ENCODE measurements around the gene TBC1D22A. TPM values are rescaled to one million over a fixed set of nuclear protein-coding genes. Genes with fewer than 3 reads are reported as not detected.
A peak's percentile ranks its signal among the peaks of the same experiment; 100 is the strongest.

The TBC1D22A gene
- total and polyA plus RNA-seq, 2 experiments from 2014 or later = 16.6 to 18.5 TPM

DNA sequence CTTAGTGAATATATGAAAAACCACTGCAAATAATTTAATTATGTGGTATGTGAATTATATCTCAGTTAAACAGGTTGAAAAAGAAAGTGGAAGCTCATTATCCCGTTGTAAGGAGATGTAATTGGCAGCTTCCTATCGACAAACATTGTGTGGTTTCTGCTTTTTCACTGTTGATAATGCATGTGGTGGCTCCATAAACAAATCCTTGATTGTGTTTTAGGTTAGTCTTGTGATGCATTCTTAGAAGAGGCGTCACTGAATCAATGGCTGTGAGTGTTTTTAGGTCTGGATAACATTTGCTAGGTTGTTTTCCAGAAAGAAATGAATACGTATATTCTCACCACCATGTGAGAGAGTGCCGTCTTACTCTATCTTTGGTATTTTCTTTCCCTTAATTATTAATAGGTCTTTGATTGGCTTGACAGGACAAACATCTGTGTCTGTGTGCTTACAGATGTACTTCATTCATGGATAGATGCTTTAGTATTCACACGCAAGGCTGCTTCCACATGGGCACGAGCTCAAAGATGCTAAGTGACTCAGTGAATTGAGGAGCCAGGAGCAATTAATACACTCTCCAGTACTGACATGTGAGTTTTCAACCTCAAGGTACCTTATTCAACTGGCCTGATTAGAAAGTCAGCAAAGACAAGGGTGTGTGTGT lies 166.7 kb downstream of the TBC1D22A start:
- TF ChIP-seq, protein P1, sequence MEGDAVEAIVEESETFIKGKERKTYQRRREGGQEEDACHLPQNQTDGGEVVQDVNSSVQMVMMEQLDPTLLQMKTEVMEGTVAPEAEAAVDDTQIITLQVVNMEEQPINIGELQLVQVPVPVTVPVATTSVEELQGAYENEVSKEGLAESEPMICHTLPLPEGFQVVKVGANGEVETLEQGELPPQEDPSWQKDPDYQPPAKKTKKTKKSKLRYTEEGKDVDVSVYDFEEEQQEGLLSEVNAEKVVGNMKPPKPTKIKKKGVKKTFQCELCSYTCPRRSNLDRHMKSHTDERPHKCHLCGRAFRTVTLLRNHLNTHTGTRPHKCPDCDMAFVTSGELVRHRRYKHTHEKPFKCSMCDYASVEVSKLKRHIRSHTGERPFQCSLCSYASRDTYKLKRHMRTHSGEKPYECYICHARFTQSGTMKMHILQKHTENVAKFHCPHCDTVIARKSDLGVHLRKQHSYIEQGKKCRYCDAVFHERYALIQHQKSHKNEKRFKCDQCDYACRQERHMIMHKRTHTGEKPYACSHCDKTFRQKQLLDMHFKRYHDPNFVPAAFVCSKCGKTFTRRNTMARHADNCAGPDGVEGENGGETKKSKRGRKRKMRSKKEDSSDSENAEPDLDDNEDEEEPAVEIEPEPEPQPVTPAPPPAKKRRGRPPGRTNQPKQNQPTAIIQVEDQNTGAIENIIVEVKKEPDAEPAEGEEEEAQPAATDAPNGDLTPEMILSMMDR (IDR thresholded peaks at IDR 0.05; ENCODE audit: low read depth, low read length) = no peak
- Histone ChIP-seq H3K4me1 (ENCODE audit: low read depth) (no peaks in the 10 kb centered on the region), H3K36me3 (no peaks in the 10 kb centered on the region), H3K4me3 (no peak overlapping the region), H3K27ac (no peak overlapping the region), H3K27me3 (no peaks in the 10 kb centered on the region), H3K9me3 (ENCODE audit: low read depth) (no peaks in the 10 kb centered on the region)
- DNase-seq (ENCODE audit: low read depth in 1 of 2, low spot score in 1 of 2) = no peak

DNA sequence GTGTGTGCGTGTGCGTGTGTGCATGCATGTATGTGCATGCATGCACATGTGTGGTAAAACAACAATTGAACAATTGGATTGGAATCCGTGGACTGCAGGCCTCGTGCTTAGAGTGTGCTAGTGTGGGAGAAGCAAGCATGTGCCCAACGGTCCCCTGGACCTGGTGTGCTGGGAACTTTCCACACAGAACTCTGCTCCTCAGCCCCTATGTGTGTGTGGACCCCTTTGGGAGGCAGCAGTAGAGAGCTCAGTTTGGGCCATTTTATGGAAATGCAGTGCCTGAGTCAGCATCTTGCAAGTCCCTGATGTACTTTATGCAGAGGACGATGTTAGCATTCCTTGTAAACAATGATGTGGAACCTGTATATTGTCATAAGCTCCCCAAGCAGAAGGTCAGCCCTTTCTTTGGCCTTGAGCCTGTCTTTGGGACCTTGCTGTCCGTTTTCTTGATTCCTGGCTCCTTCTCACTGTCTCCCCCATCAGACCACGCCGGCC lies 167.3 kb downstream of the TBC1D22A start:
- Histone ChIP-seq H3K27ac (no peak overlapping the region), H3K9me3 (ENCODE audit: low read depth) (no peaks in the 10 kb centered on the region), H3K4me3 (no peak overlapping the region), H3K27me3 (no peaks in the 10 kb centered on the region), H3K36me3 (no peaks in the 10 kb centered on the region), H3K4me1 (ENCODE audit: low read depth) (no peaks in the 10 kb centered on the region)
- DNase-seq (ENCODE audit: low read depth in 1 of 2, low spot score in 1 of 2) = no peak
- TF ChIP-seq, protein P1 (IDR thresholded peaks at IDR 0.05; ENCODE audit: low read depth, low read length) = no peak

DNA sequence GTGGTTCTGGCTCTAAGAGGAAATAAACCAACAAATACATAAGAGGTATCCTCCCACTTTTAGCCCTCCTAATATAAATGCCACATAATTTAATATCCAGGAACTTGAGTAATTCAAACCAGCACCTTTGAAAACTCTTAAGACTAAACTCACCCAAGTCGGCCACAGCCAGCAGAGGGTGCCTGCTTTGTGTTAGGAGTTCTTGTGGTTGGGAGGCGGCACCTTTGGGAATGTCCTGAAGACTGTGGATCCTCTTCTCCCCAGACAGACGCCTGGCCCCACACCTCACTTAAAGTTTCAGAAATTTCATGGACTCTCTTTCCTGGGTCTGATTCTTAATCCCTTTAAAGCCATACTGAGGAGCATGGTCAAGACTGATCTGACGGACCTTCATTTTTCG lies 169.0 kb downstream of the TBC1D22A start:
- no peaks in the 10 kb centered on the region for H3K27me3 ChIP-seq
- H3K4me1 ChIP-seq (ENCODE audit: low read depth) = no peaks in the 10 kb centered on the region
- H3K4me3 ChIP-seq = no peak overlapping the region
- TF ChIP-seq, protein P1 (IDR thresholded peaks at IDR 0.05; ENCODE audit: low read depth, low read length) = peak; percentile 29
- H3K36me3 ChIP-seq = no peaks in the 10 kb centered on the region
- no peak overlapping the region for H3K27ac ChIP-seq
- peak in 1 of 2 donors; percentile 29 for DNase-seq (ENCODE audit: low read depth in 1 of 2, low spot score in 1 of 2)
- H3K9me3 ChIP-seq (ENCODE audit: low read depth) = no peaks in the 10 kb centered on the region

DNA sequence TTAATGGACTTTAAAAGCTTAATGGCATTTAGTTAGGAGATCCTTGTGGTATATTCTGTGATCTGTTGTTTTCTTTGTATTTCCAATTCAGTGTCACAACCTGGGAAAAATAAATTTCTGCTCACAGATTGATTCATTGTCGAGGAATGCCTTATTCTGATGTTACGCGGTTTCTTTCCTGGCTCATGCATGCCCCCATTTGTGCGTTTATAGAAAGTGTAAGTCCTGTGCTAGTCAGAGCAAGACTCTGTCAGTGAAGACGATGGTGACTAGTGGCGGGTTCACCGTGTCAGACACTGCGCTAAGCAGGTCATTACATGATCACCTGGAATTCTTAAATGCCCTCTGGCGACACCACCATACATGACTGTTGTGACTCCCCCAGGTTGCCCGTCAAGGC lies 169.4 kb downstream of the TBC1D22A start:
- no peaks in the 10 kb centered on the region for H3K36me3 ChIP-seq
- no peak overlapping the region for H3K4me3 ChIP-seq
- no peak for DNase-seq (ENCODE audit: low read depth in 1 of 2, low spot score in 1 of 2)
- no peak overlapping the region for H3K27ac ChIP-seq
- no peaks in the 10 kb centered on the region for H3K27me3 ChIP-seq
- no peaks in the 10 kb centered on the region for H3K4me1 ChIP-seq (ENCODE audit: low read depth)
- H3K9me3 ChIP-seq (ENCODE audit: low read depth) = no peaks in the 10 kb centered on the region
- TF ChIP-seq, protein P1 (IDR thresholded peaks at IDR 0.05; ENCODE audit: low read depth, low read length) = no peak

DNA sequence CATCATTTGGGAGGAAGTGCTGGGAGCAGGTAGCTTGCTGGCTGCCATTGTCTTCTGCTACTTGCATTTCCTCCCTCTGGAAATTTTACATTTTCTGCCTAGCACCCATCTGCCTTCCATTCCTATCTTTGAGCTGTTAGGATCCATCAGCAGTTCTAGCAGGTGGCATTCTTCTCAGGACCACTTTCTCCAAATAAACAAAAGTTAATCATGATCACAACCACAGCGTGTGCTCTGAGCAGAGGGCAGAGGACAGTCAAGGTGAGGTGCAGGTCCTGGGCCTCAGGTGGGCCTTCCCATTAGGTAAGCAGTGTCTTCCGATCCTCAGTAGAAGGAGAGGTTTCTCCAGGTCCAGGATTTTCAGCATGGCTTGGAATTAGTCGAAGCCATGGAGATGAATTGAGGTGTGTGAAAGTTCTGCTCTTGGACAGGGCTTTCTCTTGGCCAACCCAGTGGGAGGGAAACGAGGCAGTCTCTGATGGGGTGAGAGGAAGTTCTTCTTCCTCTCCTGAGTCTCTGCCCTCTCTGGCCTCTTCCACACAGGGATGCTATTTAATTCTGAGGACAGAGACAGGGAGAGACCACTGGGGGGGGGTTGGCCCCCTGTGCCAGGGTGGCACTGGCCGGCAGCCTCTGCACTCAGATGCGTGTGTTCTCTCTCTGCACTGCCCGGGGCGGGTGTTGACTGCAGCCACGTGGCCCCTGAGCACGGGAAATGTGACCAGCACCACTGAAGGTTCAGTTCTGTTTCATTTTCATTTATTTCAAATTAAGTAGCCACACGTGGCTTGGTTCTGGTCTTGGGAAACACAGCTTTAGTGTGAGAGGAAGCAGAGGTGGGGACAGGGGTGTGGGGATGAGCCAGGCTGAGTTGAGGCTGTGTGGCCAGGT lies 170.8 kb downstream of the TBC1D22A start:
- Histone ChIP-seq H3K27me3 (no peaks in the 10 kb centered on the region), H3K27ac (no peak overlapping the region), H3K9me3 (ENCODE audit: low read depth) (no peaks in the 10 kb centered on the region), H3K36me3 (no peaks in the 10 kb centered on the region), H3K4me3 (no peak overlapping the region), H3K4me1 (ENCODE audit: low read depth) (no peaks in the 10 kb centered on the region)
- DNase-seq (ENCODE audit: low read depth in 1 of 2, low spot score in 1 of 2) = no peak
- TF ChIP-seq, protein P1 (IDR thresholded peaks at IDR 0.05; ENCODE audit: low read depth, low read length) = no peak

Measured in cardiac muscle cell (in vitro differentiated cells and primary cell).